Right hindlimb (tissue), 1 donor: ENCODE data around the gene NOXA1.

ENCODE experiments used
- DNase-seq: peaks from one replicate; pipeline ENCODE4 v3.0.0-alpha.2; 2018

The NOXA1 gene

GRCh38 chr9:137427454-137428310, 4.5 kb downstream of the NOXA1 start:
- no peak for DNase-seq

- DNase-seq: peak; percentile 19
Measured at GRCh38 chr9:137428311-137428630, 5.1 kb downstream of the NOXA1 start.

GRCh38 chr9:137428841-137429545, 5.8 kb downstream of the NOXA1 start:
- DNase-seq: no peak

- DNase-seq: no peak
Measured at GRCh38 chr9:137429546-137429890, 6.3 kb downstream of the NOXA1 start.

- peak; percentile 30 for DNase-seq
Measured at GRCh38 chr9:137429974-137430722, 7.0 kb downstream of the NOXA1 start.

- DNase-seq: peak; percentile 15
Measured at GRCh38 chr9:137430723-137431415, 7.7 kb downstream of the NOXA1 start.

- DNase-seq: peak; percentile 14
Measured at GRCh38 chr9:137431416-137431931, 8.3 kb downstream of the NOXA1 start.

GRCh38 chr9:137432687-137433348, 9.6 kb downstream of the NOXA1 start:
- DNase-seq: peak; percentile 17

GRCh38 chr9:137433349-137433915, 10.2 kb downstream of the NOXA1 start:
- peak; percentile 13 for DNase-seq

GRCh38 chr9:137433916-137434431, 10.8 kb downstream of the NOXA1 start:
- peak; percentile 8 for DNase-seq

GRCh38 chr9:137434498-137435380, 11.5 kb downstream of the NOXA1 start:
- peak; percentile 16 for DNase-seq

GRCh38 chr9:137435381-137435891, 12.2 kb downstream of the NOXA1 start:
- peak; percentile 23 for DNase-seq

GRCh38 chr9:137435980-137436760, 13.0 kb downstream of the NOXA1 start:
- peak; percentile 24 for DNase-seq

- DNase-seq: peak; percentile 16
Measured at GRCh38 chr9:137436761-137437600, 13.8 kb downstream of the NOXA1 start.

- peak; percentile 12 for DNase-seq
Measured at GRCh38 chr9:137437691-137438590, 14.7 kb downstream of the NOXA1 start.

GRCh38 chr9:137438591-137439157, 15.5 kb downstream of the NOXA1 start:
- no peak for DNase-seq

GRCh38 chr9:137439158-137439714, 16.0 kb downstream of the NOXA1 start:
- no peak for DNase-seq
